GM19397 (cell line): ENCODE measurements around the gene GBA2.
A peak's percentile ranks its signal among the peaks of the same experiment; 100 is the strongest.

ENCODE experiments used
- ATAC-seq: cut with Tn5 transposase; IDR thresholded peaks from one replicate; pipeline ENCODE4 v1.9.1; 2021; ENCODE audit warnings: mild to moderate bottlenecking, moderate library complexity; ENCODE audit not compliant: unreplicated experiment

Gene GBA2

GRCh38 chr9:35748858-35749514, at the start of gene GBA2, which contains the start of gene RGP1:
TSS of gene GBA2 (minus strand) at chr9:35749228. CDS start at chr9:35748704, 524 bp downstream.
TSS of gene RGP1 (plus strand) at chr9:35749287. CDS start at chr9:35749756, 469 bp downstream.
- peak; percentile 82 for ATAC-seq

GRCh38 chr9:35797311-35798109, 48.5 kb upstream of the GBA2 start:
- ATAC-seq, result no peak

GRCh38 chr9:35795695-35796094, 46.7 kb upstream of the GBA2 start:
- no peak for ATAC-seq

- no peak for ATAC-seq
Observed at GRCh38 chr9:35793461-35793860, 44.4 kb upstream of the GBA2 start.

GRCh38 chr9:35792826-35793225, 43.8 kb upstream of the GBA2 start:
- no peak for ATAC-seq

GRCh38 chr9:35792024-35792813, 43.2 kb upstream of the GBA2 start:
- ATAC-seq, result no peak

GRCh38 chr9:35791297-35791921, 42.4 kb upstream of the GBA2 start, which contains the start of gene NPR2:
TSS of gene NPR2 (plus strand) at chr9:35791591. CDS start at chr9:35792409, 818 bp downstream.
- ATAC-seq, result no peak

GRCh38 chr9:35790385-35791296, 41.6 kb upstream of the GBA2 start:
- no peak for ATAC-seq

GRCh38 chr9:35790025-35790384, 41.0 kb upstream of the GBA2 start:
- ATAC-seq, result no peak

GRCh38 chr9:35789541-35789940, 40.5 kb upstream of the GBA2 start:
- no peak for ATAC-seq

- no peak for ATAC-seq
Observed at GRCh38 chr9:35783418-35783817, 34.4 kb upstream of the GBA2 start.

- no peak for ATAC-seq
Observed at GRCh38 chr9:35781066-35781465, 32.0 kb upstream of the GBA2 start.

- no peak for ATAC-seq
Observed at GRCh38 chr9:35778496-35778895, 29.5 kb upstream of the GBA2 start.

- ATAC-seq, result no peak
Observed at GRCh38 chr9:35776018-35776417, 27.0 kb upstream of the GBA2 start.

GRCh38 chr9:35774907-35775635, 26.0 kb upstream of the GBA2 start:
- no peak for ATAC-seq

- ATAC-seq, result no peak
Observed at GRCh38 chr9:35771943-35772342, 22.9 kb upstream of the GBA2 start.

- no peak for ATAC-seq
Observed at GRCh38 chr9:35771534-35771933, 22.5 kb upstream of the GBA2 start.

GRCh38 chr9:35771075-35771433, 22.0 kb upstream of the GBA2 start:
- no peak for ATAC-seq

- no peak for ATAC-seq
Observed at GRCh38 chr9:35769763-35770162, 20.7 kb upstream of the GBA2 start.
